ENCODE measurements around the gene RFTN1.
"Not testable (repeated sequence)": the region's sequence is repeated elsewhere in the genome, so short reads cannot be mapped to it uniquely, and the experiment has no call there.

RFTN1 gene

GRCh38 chr3:16320711-16321110 lies 192.8 kb downstream of the RFTN1 start:
- DNase-seq (ENCODE audit: insufficient read length, low spot score): no peak
- TF ChIP-seq POLR2A (IDR thresholded peaks at IDR 0.05; ENCODE audit: low read depth, low read length) (no peak), POLR2AphosphoS5 (IDR thresholded peaks at IDR 0.05; ENCODE audit: low read depth, low read length) (no peak), SPI1 (IDR thresholded peaks at IDR 0.05; ENCODE audit: low read depth, low read length) (no peak), PAX5 (IDR thresholded peaks at IDR 0.05; ENCODE audit: insufficient read depth, low read length, severe bottlenecking) (no peak), POU2F2 (IDR thresholded peaks at IDR 0.05; ENCODE audit: low read depth, low read length) (no peak), TAF1 (IDR thresholded peaks at IDR 0.05; ENCODE audit: low read depth, low read length) (no peak)
- no peak for FAIRE-seq

GRCh38 chr3:16319723-16320122 lies 193.8 kb downstream of the RFTN1 start:
- FAIRE-seq (no peak), DNase-seq (ENCODE audit: insufficient read length, low spot score) (no peak)
- TF ChIP-seq SPI1 (IDR thresholded peaks at IDR 0.05; ENCODE audit: low read depth, low read length): no peak
- no peak for TF ChIP-seq POU2F2 (IDR thresholded peaks at IDR 0.05; ENCODE audit: low read depth, low read length)
- no peak for TF ChIP-seq TAF1 (IDR thresholded peaks at IDR 0.05; ENCODE audit: low read depth, low read length)
- no peak for TF ChIP-seq POLR2AphosphoS5 (IDR thresholded peaks at IDR 0.05; ENCODE audit: low read depth, low read length)
- no peak for TF ChIP-seq PAX5 (IDR thresholded peaks at IDR 0.05; ENCODE audit: insufficient read depth, low read length, severe bottlenecking)
- no peak for TF ChIP-seq POLR2A (IDR thresholded peaks at IDR 0.05; ENCODE audit: low read depth, low read length)

- FAIRE-seq: peak; percentile 58
Observed at GRCh38 chr3:16319307-16319706, 194.2 kb downstream of the RFTN1 start.

GRCh38 chr3:16318176-16318575 lies 195.3 kb downstream of the RFTN1 start:
- TF ChIP-seq TAF1 (IDR thresholded peaks at IDR 0.05; ENCODE audit: low read depth, low read length): no peak
- DNase-seq (ENCODE audit: insufficient read length, low spot score) (no peak), FAIRE-seq (no peak)

More at GRCh38 chr3:16319307-16319706, 194.2 kb downstream of the RFTN1 start:
- DNase-seq (ENCODE audit: insufficient read length, low spot score): peak; percentile 34
- TF ChIP-seq SPI1 (IDR thresholded peaks at IDR 0.05; ENCODE audit: low read depth, low read length) (no peak), PAX5 (IDR thresholded peaks at IDR 0.05; ENCODE audit: insufficient read depth, low read length, severe bottlenecking) (no peak), POLR2AphosphoS5 (IDR thresholded peaks at IDR 0.05; ENCODE audit: low read depth, low read length) (no peak), TAF1 (IDR thresholded peaks at IDR 0.05; ENCODE audit: low read depth, low read length) (no peak), POU2F2 (IDR thresholded peaks at IDR 0.05; ENCODE audit: low read depth, low read length) (no peak), POLR2A (IDR thresholded peaks at IDR 0.05; ENCODE audit: low read depth, low read length) (no peak)

GRCh38 chr3:16317561-16317945 lies 195.9 kb downstream of the RFTN1 start:
- FAIRE-seq (no peak), DNase-seq (ENCODE audit: insufficient read length, low spot score) (no peak)
- no peak for TF ChIP-seq PAX5 (IDR thresholded peaks at IDR 0.05; ENCODE audit: insufficient read depth, low read length, severe bottlenecking)
- TF ChIP-seq TAF1 (IDR thresholded peaks at IDR 0.05; ENCODE audit: low read depth, low read length): no peak

GRCh38 chr3:16316847-16317560 lies 196.5 kb downstream of the RFTN1 start:
- TF ChIP-seq PAX5 (IDR thresholded peaks at IDR 0.05; ENCODE audit: insufficient read depth, low read length, severe bottlenecking) (no peak), POLR2AphosphoS5 (IDR thresholded peaks at IDR 0.05; ENCODE audit: low read depth, low read length) (peak; percentile 53; the same call in 1 of the 2 replicates)
- DNase-seq (ENCODE audit: insufficient read length, low spot score) (no peak), FAIRE-seq (no peak)

GRCh38 chr3:16316396-16316795 lies 197.1 kb downstream of the RFTN1 start:
- TF ChIP-seq POLR2A (IDR thresholded peaks at IDR 0.05; ENCODE audit: low read depth, low read length): peak; percentile 58
- peak; percentile 79 for TF ChIP-seq POLR2AphosphoS5 (IDR thresholded peaks at IDR 0.05; ENCODE audit: low read depth, low read length)
- TF ChIP-seq SPI1 (IDR thresholded peaks at IDR 0.05; ENCODE audit: low read depth, low read length): no peak
- FAIRE-seq: no peak

GRCh38 chr3:16315623-16316022 lies 197.9 kb downstream of the RFTN1 start:
- no peak for TF ChIP-seq POLR2AphosphoS5 (IDR thresholded peaks at IDR 0.05; ENCODE audit: low read depth, low read length)
- TF ChIP-seq POLR2A (IDR thresholded peaks at IDR 0.05; ENCODE audit: low read depth, low read length): no peak
- no peak for TF ChIP-seq TAF1 (IDR thresholded peaks at IDR 0.05; ENCODE audit: low read depth, low read length)
- no peak for TF ChIP-seq SPI1 (IDR thresholded peaks at IDR 0.05; ENCODE audit: low read depth, low read length)
- no peak for TF ChIP-seq PAX5 (IDR thresholded peaks at IDR 0.05; ENCODE audit: insufficient read depth, low read length, severe bottlenecking)
- TF ChIP-seq POU2F2 (IDR thresholded peaks at IDR 0.05; ENCODE audit: low read depth, low read length): no peak
- no peak for FAIRE-seq
- DNase-seq (ENCODE audit: insufficient read length, low spot score): no peak

More at GRCh38 chr3:16316396-16316795, 197.1 kb downstream of the RFTN1 start:
- no peak for DNase-seq (ENCODE audit: insufficient read length, low spot score)

GRCh38 chr3:16313886-16314645 lies 199.4 kb downstream of the RFTN1 start:
- no peak; the same call in 1 of the 2 replicates for TF ChIP-seq POLR2AphosphoS5 (IDR thresholded peaks at IDR 0.05; ENCODE audit: low read depth, low read length)
- 0 out of 2 replicates have a peak, but pooled peaks have one; percentile 17 for TF ChIP-seq POLR2A (IDR thresholded peaks at IDR 0.05; ENCODE audit: low read depth, low read length)
- FAIRE-seq (no peak), DNase-seq (ENCODE audit: insufficient read length, low spot score) (no peak)

GRCh38 chr3:16311960-16312451 lies 201.5 kb downstream of the RFTN1 start:
- TF ChIP-seq TAF1 (IDR thresholded peaks at IDR 0.05; ENCODE audit: low read depth, low read length) (no peak), PAX5 (IDR thresholded peaks at IDR 0.05; ENCODE audit: insufficient read depth, low read length, severe bottlenecking) (no peak), SPI1 (IDR thresholded peaks at IDR 0.05; ENCODE audit: low read depth, low read length) (0 out of 2 replicates have a peak, but pooled peaks have one; percentile 31), POU2F2 (IDR thresholded peaks at IDR 0.05; ENCODE audit: low read depth, low read length) (no peak)
- FAIRE-seq (peak; percentile 84), DNase-seq (ENCODE audit: insufficient read length, low spot score) (no peak)

- not testable (repeated sequence) for DNase-seq (ENCODE audit: insufficient read length, low spot score); FAIRE-seq
Observed at GRCh38 chr3:16310486-16310885, 203.0 kb downstream of the RFTN1 start.
